IPS-18c (cell line): ENCODE results near the gene DHX35.

ENCODE experiments used
- H3K4me3 ChIP-seq: 2 replicates; pipeline ENCODE4 v1.7.0; 2013; ENCODE audit warnings: low read depth, mild to moderate bottlenecking, low read length, moderate library complexity; ENCODE audit not compliant: insufficient read depth
- H3K9me3 ChIP-seq: one replicate; pipeline ENCODE4 v1.6.1; 2013; ENCODE audit warnings: mild to moderate bottlenecking, low read length, moderate library complexity; ENCODE audit not compliant: control insufficient read depth, insufficient read depth

Gene DHX35

GRCh38 chr20:38962928-38963401 lies 821 bp downstream of the DHX35 start:
- Histone ChIP-seq H3K9me3 (no peaks in the 10 kb centered on the region), H3K4me3 (peak overlapping the region; percentile 96)

- no peak overlapping the region for H3K4me3 ChIP-seq
- no peaks in the 10 kb centered on the region for H3K9me3 ChIP-seq
Observed at GRCh38 chr20:38963745-38964144, 1.6 kb downstream of the DHX35 start.

- no peaks in the 10 kb centered on the region for H3K9me3 ChIP-seq
- H3K4me3 ChIP-seq, result no peak overlapping the region
Observed at GRCh38 chr20:38965264-38965663, 3.1 kb downstream of the DHX35 start.

- Histone ChIP-seq H3K9me3 (no peaks in the 10 kb centered on the region), H3K4me3 (no peak overlapping the region)
Observed at GRCh38 chr20:38968090-38968489, 5.9 kb downstream of the DHX35 start.

- H3K9me3 ChIP-seq, result no peaks in the 10 kb centered on the region
- no peak overlapping the region for H3K4me3 ChIP-seq
Observed at GRCh38 chr20:38969708-38970107, 7.6 kb downstream of the DHX35 start.

- Histone ChIP-seq H3K4me3 (no peak overlapping the region), H3K9me3 (no peaks in the 10 kb centered on the region)
Observed at GRCh38 chr20:38970302-38970701, 8.2 kb downstream of the DHX35 start.

- Histone ChIP-seq H3K9me3 (no peaks in the 10 kb centered on the region), H3K4me3 (no peak overlapping the region)
Observed at GRCh38 chr20:38973107-38973506, 11.0 kb downstream of the DHX35 start.

- no peak overlapping the region for H3K4me3 ChIP-seq
- H3K9me3 ChIP-seq, result no peaks in the 10 kb centered on the region
Observed at GRCh38 chr20:38973645-38974044, 11.5 kb downstream of the DHX35 start.

- Histone ChIP-seq H3K4me3 (no peak overlapping the region), H3K9me3 (no peaks in the 10 kb centered on the region)
Observed at GRCh38 chr20:38975539-38976120, 13.5 kb downstream of the DHX35 start.

GRCh38 chr20:38979434-38979833 lies 17.3 kb downstream of the DHX35 start:
- no peak overlapping the region for H3K4me3 ChIP-seq
- H3K9me3 ChIP-seq, result no peaks in the 10 kb centered on the region

- no peaks in the 10 kb centered on the region for H3K9me3 ChIP-seq
Observed at GRCh38 chr20:38979842-38980241, 17.7 kb downstream of the DHX35 start.

GRCh38 chr20:38982291-38982690 lies 20.1 kb downstream of the DHX35 start:
- Histone ChIP-seq H3K9me3 (no peaks in the 10 kb centered on the region), H3K4me3 (no peak overlapping the region)

More at GRCh38 chr20:38979842-38980241, 17.7 kb downstream of the DHX35 start:
- no peak overlapping the region for H3K4me3 ChIP-seq

- Histone ChIP-seq H3K4me3 (no peak overlapping the region), H3K9me3 (no peaks in the 10 kb centered on the region)
Observed at GRCh38 chr20:38985060-38985459, 22.9 kb downstream of the DHX35 start.

- Histone ChIP-seq H3K4me3 (no peak overlapping the region), H3K9me3 (no peaks in the 10 kb centered on the region)
Observed at GRCh38 chr20:38985603-38986170, 23.5 kb downstream of the DHX35 start.

GRCh38 chr20:38986663-38987062 lies 24.5 kb downstream of the DHX35 start:
- Histone ChIP-seq H3K4me3 (no peak overlapping the region), H3K9me3 (no peaks in the 10 kb centered on the region)

- no peaks in the 10 kb centered on the region for H3K9me3 ChIP-seq
- no peak overlapping the region for H3K4me3 ChIP-seq
Observed at GRCh38 chr20:38987777-38988176, 25.6 kb downstream of the DHX35 start.

- no peak overlapping the region for H3K4me3 ChIP-seq
- no peaks in the 10 kb centered on the region for H3K9me3 ChIP-seq
Observed at GRCh38 chr20:38990728-38991127, 28.6 kb downstream of the DHX35 start.

- Histone ChIP-seq H3K4me3 (no peak overlapping the region), H3K9me3 (no peaks in the 10 kb centered on the region)
Observed at GRCh38 chr20:38991814-38992704, 29.9 kb downstream of the DHX35 start.
